Measurements from ENCODE around the gene PURB. TPM values are rescaled to one million over a fixed set of nuclear protein-coding genes. Genes with fewer than 3 reads are reported as not detected.
A peak's percentile ranks its signal among the peaks of the same experiment; 100 is the strongest.

The PURB gene
- total RNA-seq, 1 experiment from 2014 or later = 21.3 TPM

GRCh38 chr7:44912775-44913347, 27.5 kb upstream of the PURB start:
- no peaks in the 10 kb centered on the region for H3K23me2 ChIP-seq (ENCODE audit: insufficient read length, low read depth, low read length, poor library complexity, severe bottlenecking)
- no peaks in the 10 kb centered on the region; the same call in 1 of the 2 replicates for H3K4me1 ChIP-seq (ENCODE audit: insufficient read depth, low read length)
- H2AFZ ChIP-seq (ENCODE audit: low read length) = no peak overlapping the region
- H3K56ac ChIP-seq (ENCODE audit: insufficient read length, low read depth, low read length) = no peak overlapping the region
- H2BK5ac ChIP-seq (ENCODE audit: insufficient read length, low read length) = no peak overlapping the region
- no peak overlapping the region for H3K14ac ChIP-seq (ENCODE audit: insufficient read depth, low read length)
- H3T11ph ChIP-seq (ENCODE audit: low read length) = no peak overlapping the region
- H2AK5ac ChIP-seq (ENCODE audit: insufficient read length, low read length) = no peak overlapping the region
- H3K4me1 Mint-ChIP-seq = peaks cover 5 to 8% of the 10 kb centered on the region in 2 experiments
- H3K18ac ChIP-seq (ENCODE audit: insufficient read length, low read depth, low read length) = no peak overlapping the region
- H3K23ac ChIP-seq (ENCODE audit: insufficient read length, low read depth, low read length) = no peak overlapping the region
- no peaks in the 10 kb centered on the region for H3K36me3 Mint-ChIP-seq (ENCODE audit: insufficient read depth in 1 of 3, low read depth in 3 of 3)
- H3K27ac ChIP-seq (ENCODE audit: insufficient read length, low read depth, low read length) = no peak overlapping the region
- no peak overlapping the region for H4K91ac ChIP-seq (ENCODE audit: insufficient read length, low read depth, low read length)
- no peak overlapping the region for H2BK12ac ChIP-seq (ENCODE audit: insufficient read length, low read depth, low read length)
- no peaks in the 10 kb centered on the region for H3K79me2 ChIP-seq (ENCODE audit: insufficient read depth, low read length)
- no peak overlapping the region for H4K5ac ChIP-seq (ENCODE audit: insufficient read length, low read depth, low read length)
- no peak overlapping the region for H3K9ac ChIP-seq (ENCODE audit: extremely low read depth, insufficient read length, low read length)
- WGBS (ENCODE audit: extremely low coverage, insufficient read length, low lambda C conversion rate) = no CpG with 5 or more reads among the region's 7 CpGs
- H3K27me3 Mint-ChIP-seq (ENCODE audit: low read depth) = peaks cover 2% of the 10 kb centered on the region; the same call in 1 of the 2 replicates
- H3K4ac ChIP-seq (ENCODE audit: low read depth, low read length) = no peak overlapping the region
- H3K9me3 ChIP-seq (ENCODE audit: control insufficient read depth, low read depth, low read length) = no peaks in the 10 kb centered on the region
- H3K4me2 ChIP-seq (ENCODE audit: insufficient read depth, insufficient read length, low read length) = no peak overlapping the region
- H2BK120ac ChIP-seq (ENCODE audit: low read depth, low read length, poor library complexity, severe bottlenecking) = no peak overlapping the region
- peak overlapping the region; percentile 92 for H4K8ac ChIP-seq (replicated peaks; ENCODE audit: insufficient read length, low read depth, low read length)
- no peak overlapping the region for H2BK20ac ChIP-seq (ENCODE audit: low read depth, low read length, poor library complexity, severe bottlenecking)
- TF ChIP-seq CTCF (conservative IDR thresholded peaks at IDR 0.05) = no peak
- no peaks in the 10 kb centered on the region for H3K27me3 ChIP-seq (ENCODE audit: insufficient read depth, low read length)
- H2BK15ac ChIP-seq (ENCODE audit: low read depth, low read length) = no peak overlapping the region
- no peaks in the 10 kb centered on the region for H3K79me1 ChIP-seq (ENCODE audit: insufficient read depth, low read depth, low read length, poor library complexity, severe bottlenecking)
- peak overlapping the region in 1 of 3 experiments; percentile 59; a peak in 1 of 7 replicates for H3K27ac Mint-ChIP-seq
- no peaks in the 10 kb centered on the region for H3K9me3 Mint-ChIP-seq
- H4K20me1 ChIP-seq (ENCODE audit: control insufficient read depth, insufficient read depth, insufficient read length) = no peaks in the 10 kb centered on the region
- peak; percentile 45 for DNase-seq
- peak overlapping the region in 1 of 2 experiments; percentile 14; a peak in 1 of 5 replicates for H3K4me3 Mint-ChIP-seq

Measured in H9 (cell line).